HUES6 (cell line): Measurements from ENCODE around the gene GDNF.
"Not testable (repeated sequence)": the region's sequence is repeated elsewhere in the genome, so short reads cannot be mapped to it uniquely, and the experiment has no call there.

Source experiments
- H3K27ac ChIP-seq: 2 replicates; pipeline ENCODE4 v1.7.0; 2013; ENCODE audit warnings: low read depth, mild to moderate bottlenecking, low read length, inconsistent platforms
- H3K27me3 ChIP-seq: 2 replicates; pipeline ENCODE4 v1.6.1; 2013; ENCODE audit warnings: low read length; ENCODE audit not compliant: control insufficient read depth, insufficient read depth
- H3K36me3 ChIP-seq: 2 replicates; pipeline ENCODE4 v1.6.1; 2013; ENCODE audit warnings: low read length; ENCODE audit not compliant: control insufficient read depth, insufficient read depth
- H3K4me1 ChIP-seq: 2 replicates; pipeline ENCODE4 v1.6.1; 2013; ENCODE audit warnings: low read length; ENCODE audit not compliant: control insufficient read depth, insufficient read depth
- H3K4me3 ChIP-seq: 2 replicates; pipeline ENCODE4 v1.5.1; 2013; ENCODE audit warnings: low read depth, low read length
- H3K9ac ChIP-seq: one replicate; pipeline ENCODE4 v1.6.1; 2013; ENCODE audit warnings: mild to moderate bottlenecking, low read length
- H3K9me3 ChIP-seq: 2 replicates; pipeline ENCODE4 v1.6.1; 2013; ENCODE audit warnings: low read depth, low read length; ENCODE audit not compliant: control insufficient read depth, insufficient read depth

GDNF gene

GRCh38 chr5:37869216-37869615, 29.4 kb upstream of the GDNF start:
- H3K27me3 ChIP-seq: no peaks in the 10 kb centered on the region
- H3K4me3 ChIP-seq: no peak overlapping the region
- H3K4me1 ChIP-seq: no peaks in the 10 kb centered on the region
- H3K27ac ChIP-seq: no peak overlapping the region
- H3K36me3 ChIP-seq: no peaks in the 10 kb centered on the region
- H3K9ac ChIP-seq: no peak overlapping the region
- H3K9me3 ChIP-seq: peaks cover 3% of the 10 kb centered on the region; the same call in 1 of the 2 replicates

- H3K9me3 ChIP-seq: peaks cover 3% of the 10 kb centered on the region; the same call in 1 of the 2 replicates
- H3K27ac ChIP-seq: no peak overlapping the region
- no peaks in the 10 kb centered on the region for H3K36me3 ChIP-seq
- H3K4me1 ChIP-seq: no peaks in the 10 kb centered on the region
- no peak overlapping the region for H3K4me3 ChIP-seq
- H3K9ac ChIP-seq: no peak overlapping the region
- H3K27me3 ChIP-seq: no peaks in the 10 kb centered on the region
These were observed 27.8 kb upstream of the GDNF start for GRCh38 chr5:37867654-37868053.

GRCh38 chr5:37862907-37863306, 23.1 kb upstream of the GDNF start:
- H3K36me3 ChIP-seq, H3K9me3 ChIP-seq, H3K27me3 ChIP-seq, H3K9ac ChIP-seq, H3K4me1 ChIP-seq, H3K27ac ChIP-seq, H3K4me3 ChIP-seq: not testable (repeated sequence)

GRCh38 chr5:37860206-37860605, 20.4 kb upstream of the GDNF start:
- no peaks in the 10 kb centered on the region for H3K27me3 ChIP-seq
- H3K9me3 ChIP-seq: peaks cover 2% of the 10 kb centered on the region; the same call in 1 of the 2 replicates

GRCh38 chr5:37859805-37860204, 20.0 kb upstream of the GDNF start:
- Histone ChIP-seq H3K27ac (no peak overlapping the region), H3K27me3 (no peaks in the 10 kb centered on the region), H3K9ac (no peak overlapping the region), H3K36me3 (no peaks in the 10 kb centered on the region), H3K4me1 (no peaks in the 10 kb centered on the region), H3K9me3 (peaks cover 4% of the 10 kb centered on the region; the same call in 1 of the 2 replicates), H3K4me3 (no peak overlapping the region)

More at GRCh38 chr5:37860206-37860605, 20.4 kb upstream of the GDNF start:
- Histone ChIP-seq H3K9ac (no peak overlapping the region), H3K4me1 (no peaks in the 10 kb centered on the region), H3K36me3 (no peaks in the 10 kb centered on the region), H3K4me3 (no peak overlapping the region), H3K27ac (no peak overlapping the region)

GRCh38 chr5:37858250-37858649, 18.4 kb upstream of the GDNF start:
- Histone ChIP-seq H3K4me3 (no peak overlapping the region), H3K36me3 (no peaks in the 10 kb centered on the region), H3K9ac (no peak overlapping the region), H3K27me3 (no peaks in the 10 kb centered on the region), H3K27ac (no peak overlapping the region), H3K9me3 (peaks cover 8% of the 10 kb centered on the region; the same call in 1 of the 2 replicates), H3K4me1 (no peaks in the 10 kb centered on the region)

GRCh38 chr5:37857696-37858095, 17.9 kb upstream of the GDNF start:
- Histone ChIP-seq H3K9me3 (peaks cover 8% of the 10 kb centered on the region; the same call in 1 of the 2 replicates), H3K36me3 (no peaks in the 10 kb centered on the region), H3K27ac (no peak overlapping the region), H3K4me3 (no peak overlapping the region), H3K4me1 (no peaks in the 10 kb centered on the region), H3K9ac (no peak overlapping the region), H3K27me3 (no peaks in the 10 kb centered on the region)

- Histone ChIP-seq H3K9ac (no peak overlapping the region), H3K4me3 (no peak overlapping the region), H3K27ac (no peak overlapping the region), H3K36me3 (no peaks in the 10 kb centered on the region), H3K9me3 (peaks cover 8% of the 10 kb centered on the region; the same call in 1 of the 2 replicates), H3K4me1 (no peaks in the 10 kb centered on the region), H3K27me3 (no peaks in the 10 kb centered on the region)
These were observed 15.6 kb upstream of the GDNF start for GRCh38 chr5:37855438-37855837.

- H3K36me3 ChIP-seq: no peaks in the 10 kb centered on the region
- H3K9ac ChIP-seq: no peak overlapping the region
- H3K27ac ChIP-seq: no peak overlapping the region
- peaks cover 30% of the 10 kb centered on the region for H3K4me1 ChIP-seq
- no peak overlapping the region for H3K4me3 ChIP-seq
- peaks cover 8% of the 10 kb centered on the region; the same call in 1 of the 2 replicates for H3K9me3 ChIP-seq
- H3K27me3 ChIP-seq: no peaks in the 10 kb centered on the region
These were observed 11.5 kb upstream of the GDNF start for GRCh38 chr5:37851305-37851704.

- Histone ChIP-seq H3K9ac (no peak overlapping the region), H3K27me3 (no peaks in the 10 kb centered on the region), H3K9me3 (peaks cover 7% of the 10 kb centered on the region; the same call in 1 of the 2 replicates), H3K36me3 (no peaks in the 10 kb centered on the region), H3K27ac (no peak overlapping the region), H3K4me3 (no peak overlapping the region), H3K4me1 (peaks cover 33% of the 10 kb centered on the region)
These were observed 10.5 kb upstream of the GDNF start for GRCh38 chr5:37850226-37850865.

GRCh38 chr5:37849641-37850040, 9.8 kb upstream of the GDNF start:
- Histone ChIP-seq H3K36me3 (no peaks in the 10 kb centered on the region), H3K27me3 (no peaks in the 10 kb centered on the region), H3K9ac (no peak overlapping the region), H3K4me3 (no peak overlapping the region), H3K4me1 (peaks cover 33% of the 10 kb centered on the region), H3K9me3 (peaks cover 4% of the 10 kb centered on the region; the same call in 1 of the 2 replicates), H3K27ac (no peak overlapping the region)
